ENCODE data around the gene NXN.

- TF ChIP-seq RXRA (IDR thresholded peaks at IDR 0.05; ENCODE audit: borderline replicate concordance, low read depth): no peak
- TF ChIP-seq YY1 (IDR thresholded peaks at IDR 0.05; ENCODE audit: low read depth): no peak
- TF ChIP-seq, protein P1, sequence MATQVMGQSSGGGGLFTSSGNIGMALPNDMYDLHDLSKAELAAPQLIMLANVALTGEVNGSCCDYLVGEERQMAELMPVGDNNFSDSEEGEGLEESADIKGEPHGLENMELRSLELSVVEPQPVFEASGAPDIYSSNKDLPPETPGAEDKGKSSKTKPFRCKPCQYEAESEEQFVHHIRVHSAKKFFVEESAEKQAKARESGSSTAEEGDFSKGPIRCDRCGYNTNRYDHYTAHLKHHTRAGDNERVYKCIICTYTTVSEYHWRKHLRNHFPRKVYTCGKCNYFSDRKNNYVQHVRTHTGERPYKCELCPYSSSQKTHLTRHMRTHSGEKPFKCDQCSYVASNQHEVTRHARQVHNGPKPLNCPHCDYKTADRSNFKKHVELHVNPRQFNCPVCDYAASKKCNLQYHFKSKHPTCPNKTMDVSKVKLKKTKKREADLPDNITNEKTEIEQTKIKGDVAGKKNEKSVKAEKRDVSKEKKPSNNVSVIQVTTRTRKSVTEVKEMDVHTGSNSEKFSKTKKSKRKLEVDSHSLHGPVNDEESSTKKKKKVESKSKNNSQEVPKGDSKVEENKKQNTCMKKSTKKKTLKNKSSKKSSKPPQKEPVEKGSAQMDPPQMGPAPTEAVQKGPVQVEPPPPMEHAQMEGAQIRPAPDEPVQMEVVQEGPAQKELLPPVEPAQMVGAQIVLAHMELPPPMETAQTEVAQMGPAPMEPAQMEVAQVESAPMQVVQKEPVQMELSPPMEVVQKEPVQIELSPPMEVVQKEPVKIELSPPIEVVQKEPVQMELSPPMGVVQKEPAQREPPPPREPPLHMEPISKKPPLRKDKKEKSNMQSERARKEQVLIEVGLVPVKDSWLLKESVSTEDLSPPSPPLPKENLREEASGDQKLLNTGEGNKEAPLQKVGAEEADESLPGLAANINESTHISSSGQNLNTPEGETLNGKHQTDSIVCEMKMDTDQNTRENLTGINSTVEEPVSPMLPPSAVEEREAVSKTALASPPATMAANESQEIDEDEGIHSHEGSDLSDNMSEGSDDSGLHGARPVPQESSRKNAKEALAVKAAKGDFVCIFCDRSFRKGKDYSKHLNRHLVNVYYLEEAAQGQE (IDR thresholded peaks at IDR 0.05; ENCODE audit: low read depth, low read length): no peak
Observed at GRCh38 chr17:1010086-1010450, 30.5 kb upstream of the NXN start.
